Subcutaneous adipose tissue (tissue), 4 donors: Measurements from ENCODE around the gene MCAM. TPM values are rescaled to one million over a fixed set of nuclear protein-coding genes. Genes with fewer than 3 reads are reported as not detected.

Experiments
- CTCF ChIP-seq: fragments of 450-650 bp; IDR thresholded peaks from one replicate; pipeline ENCODE4 v1.5.1; 2016; ENCODE audit warnings: low read depth, mild to moderate bottlenecking, control low read depth, antibody characterized with exemption, moderate library complexity
- total RNA-seq, 4 donors: library from RNA; depleted of rRNA; stranded (reverse); fragments of >200 nt; gene quantifications; one replicate each; pipeline ENCODE4 v1.1.0, GENCODE V29; 2016

Gene MCAM
- total RNA-seq, 4 donors from 2014 or later, result 655 to 1,853 (median 1,046) TPM

- no peak for TF ChIP-seq CTCF
These were observed 34.3 kb upstream of the MCAM start for GRCh38 chr11:119351232-119351631.

GRCh38 chr11:119350302-119350701, 33.4 kb upstream of the MCAM start:
- TF ChIP-seq CTCF, result no peak

- no peak for TF ChIP-seq CTCF
These were observed 31.1 kb upstream of the MCAM start for GRCh38 chr11:119347940-119348605.

GRCh38 chr11:119347242-119347641, 30.3 kb upstream of the MCAM start:
- no peak for TF ChIP-seq CTCF

GRCh38 chr11:119346605-119347004, 29.7 kb upstream of the MCAM start, which contains the start of gene MFRP:
Gene MFRP, minus strand, starts transcription at chr11:119346705. Its CDS starts 192 bp downstream, at chr11:119346513.
- TF ChIP-seq CTCF, result no peak

GRCh38 chr11:119345685-119346084, 28.8 kb upstream of the MCAM start:
- TF ChIP-seq CTCF, result no peak

GRCh38 chr11:119344291-119345010, 27.5 kb upstream of the MCAM start:
- no peak for TF ChIP-seq CTCF
